NCI-H345 treated with DMSO at 0.1 percent for 48 hours (cell line): Measurements from ENCODE around the gene PLPP2.

Source experiments
- DNase-seq: peaks from one replicate; lab custom pipeline; 2025; ENCODE audit not compliant: unreplicated experiment; lab: John Stamatoyannopoulos, UW

PLPP2 gene

DNA sequence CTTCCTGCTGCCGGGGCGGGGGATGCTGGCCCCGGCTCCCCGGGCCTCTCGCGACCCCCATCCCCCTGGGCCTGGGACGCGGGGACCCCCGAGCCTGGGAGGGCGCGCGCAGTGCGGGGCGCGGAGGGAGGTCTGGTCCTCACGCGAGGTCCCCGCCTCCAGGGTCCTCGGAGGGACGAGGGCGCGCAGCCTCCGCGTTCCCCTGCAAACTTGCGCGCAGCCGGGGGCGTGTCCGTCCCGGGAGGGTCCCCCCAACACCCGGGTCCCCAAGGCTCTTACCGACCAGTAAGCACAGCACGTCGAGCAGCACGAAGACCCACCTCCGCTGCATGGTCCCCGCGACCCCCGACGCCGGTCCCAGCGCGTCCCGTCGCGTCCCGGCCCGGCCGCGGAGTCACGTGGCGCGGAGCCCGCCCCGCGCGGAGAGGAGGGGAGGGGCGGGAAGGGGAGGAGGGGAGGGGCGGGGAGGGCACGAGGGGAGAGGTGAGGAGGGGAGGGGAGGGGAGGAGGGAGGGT, at the start of gene PLPP2:
Gene PLPP2 (minus strand): TSS at position 398 of the 516 bp plus-strand sequence. CDS start 67 bp downstream, at position 331.
- no peak for DNase-seq

DNA sequence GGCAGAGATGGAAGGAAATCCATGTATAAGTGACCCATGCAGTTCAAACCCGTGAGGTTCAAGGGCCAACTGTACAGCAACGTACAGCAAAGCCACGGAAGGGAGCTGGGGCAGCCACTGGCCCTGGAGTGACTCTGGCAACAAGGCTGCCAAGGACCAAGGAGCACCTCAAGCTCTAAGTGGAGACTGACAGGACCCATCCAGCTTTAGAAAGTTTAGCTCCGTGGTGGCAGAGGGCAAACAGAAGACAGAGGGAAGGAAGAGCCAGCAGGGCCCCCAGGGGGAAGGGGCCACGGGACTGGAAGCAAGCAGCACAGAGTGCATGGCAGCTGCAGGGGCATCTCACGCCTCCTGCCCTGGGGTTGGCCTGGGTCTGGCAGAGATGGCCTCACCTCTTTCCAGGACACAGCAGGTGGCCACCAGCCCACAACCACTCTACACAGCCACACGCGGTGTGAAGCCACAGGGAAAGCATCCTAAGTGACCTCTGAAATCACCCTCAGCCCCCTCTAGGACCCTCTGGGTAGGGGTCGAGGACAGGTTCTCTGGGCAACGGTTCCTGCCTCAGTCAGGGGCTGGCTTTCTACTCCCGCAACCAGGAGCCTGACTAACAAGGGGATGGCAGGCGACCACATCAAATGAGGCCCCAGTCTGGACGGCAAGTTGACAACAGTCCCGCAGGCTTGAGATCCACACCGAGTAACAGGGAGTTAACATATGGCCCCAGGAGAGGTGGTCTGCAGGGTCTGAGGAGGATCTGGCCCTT, 49.6 kb upstream of the PLPP2 start:
- DNase-seq = no peak

GRCh38 chr19:339262-339887, 48.2 kb upstream of the PLPP2 start:
- DNase-seq = no peak

- no peak for DNase-seq
Measured at GRCh38 chr19:338421-338820, 47.2 kb upstream of the PLPP2 start.

DNA sequence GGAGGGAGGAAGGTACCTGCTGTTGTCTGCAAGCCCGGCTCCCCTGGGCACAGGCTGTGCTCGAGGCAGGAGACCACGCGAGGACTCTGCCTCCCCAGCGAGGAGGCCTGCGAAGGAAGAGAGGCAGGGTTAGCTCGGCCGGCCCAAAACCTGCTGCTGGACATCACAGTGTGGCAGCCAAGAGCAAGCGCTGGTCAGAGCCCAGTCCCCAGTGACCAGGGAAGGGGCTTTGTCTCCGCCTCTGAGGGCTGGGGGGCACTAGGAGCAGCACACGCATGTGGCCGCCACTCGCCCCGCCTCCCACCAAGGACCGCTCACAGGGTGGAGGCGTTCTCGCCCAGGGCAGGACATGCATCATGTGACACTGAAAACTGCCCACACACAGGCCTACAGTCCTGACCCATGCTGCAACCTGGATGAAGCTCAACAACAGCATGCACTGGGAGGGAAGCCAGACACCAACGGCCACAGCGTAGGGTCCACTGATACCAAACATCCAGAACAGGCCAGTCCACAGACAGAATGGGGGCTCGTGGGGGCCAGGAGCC, 44.9 kb upstream of the PLPP2 start:
- DNase-seq = no peak

DNA sequence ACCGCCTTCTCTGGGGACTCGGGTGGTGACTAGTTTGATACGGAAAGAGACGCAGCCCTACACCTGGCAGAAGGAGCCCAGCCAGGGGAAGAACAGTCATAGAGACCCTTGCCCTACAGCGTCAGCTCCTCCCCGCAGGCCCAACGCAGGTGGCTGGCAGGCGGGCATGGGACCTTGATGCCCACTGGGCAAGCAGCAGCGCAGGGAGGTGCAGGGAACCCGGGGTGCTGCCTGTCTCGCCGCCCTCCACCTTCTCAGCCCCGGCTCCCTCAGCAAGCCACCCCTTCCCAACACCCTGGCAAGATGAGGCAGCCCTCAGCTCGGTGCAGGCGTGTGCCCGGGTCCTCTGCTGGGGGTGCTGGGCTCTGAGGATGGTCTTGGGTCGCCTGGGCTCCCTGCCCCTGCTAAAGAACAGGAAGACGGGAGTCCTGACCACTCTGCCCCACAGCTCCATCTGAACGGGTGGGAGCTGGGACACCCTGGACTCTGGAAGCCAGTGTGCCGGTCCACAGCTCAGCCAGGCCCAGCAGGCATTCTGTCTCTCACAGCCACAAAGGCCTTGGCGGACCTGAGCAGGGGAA, 44.4 kb upstream of the PLPP2 start:
- no peak for DNase-seq

DNA sequence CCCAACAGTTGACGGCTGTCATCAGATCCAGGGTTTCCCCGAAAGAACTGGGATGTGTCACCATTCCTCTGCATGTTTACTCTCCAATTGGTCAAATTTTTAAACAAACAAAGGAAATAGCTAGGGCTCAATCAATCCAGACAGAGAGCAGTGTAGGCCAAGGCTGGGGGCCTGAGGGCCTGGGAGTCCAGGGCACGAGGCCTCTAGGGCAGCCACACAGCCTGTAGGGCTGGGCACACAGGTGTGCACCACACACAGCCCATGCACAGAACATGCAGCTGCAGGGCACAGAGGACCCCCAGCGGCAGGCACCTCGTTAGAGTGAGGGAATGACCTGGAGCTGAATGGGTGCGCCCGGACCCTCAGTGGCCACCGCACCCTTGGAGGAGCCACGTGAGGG, 43.9 kb upstream of the PLPP2 start:
- no peak for DNase-seq

DNA sequence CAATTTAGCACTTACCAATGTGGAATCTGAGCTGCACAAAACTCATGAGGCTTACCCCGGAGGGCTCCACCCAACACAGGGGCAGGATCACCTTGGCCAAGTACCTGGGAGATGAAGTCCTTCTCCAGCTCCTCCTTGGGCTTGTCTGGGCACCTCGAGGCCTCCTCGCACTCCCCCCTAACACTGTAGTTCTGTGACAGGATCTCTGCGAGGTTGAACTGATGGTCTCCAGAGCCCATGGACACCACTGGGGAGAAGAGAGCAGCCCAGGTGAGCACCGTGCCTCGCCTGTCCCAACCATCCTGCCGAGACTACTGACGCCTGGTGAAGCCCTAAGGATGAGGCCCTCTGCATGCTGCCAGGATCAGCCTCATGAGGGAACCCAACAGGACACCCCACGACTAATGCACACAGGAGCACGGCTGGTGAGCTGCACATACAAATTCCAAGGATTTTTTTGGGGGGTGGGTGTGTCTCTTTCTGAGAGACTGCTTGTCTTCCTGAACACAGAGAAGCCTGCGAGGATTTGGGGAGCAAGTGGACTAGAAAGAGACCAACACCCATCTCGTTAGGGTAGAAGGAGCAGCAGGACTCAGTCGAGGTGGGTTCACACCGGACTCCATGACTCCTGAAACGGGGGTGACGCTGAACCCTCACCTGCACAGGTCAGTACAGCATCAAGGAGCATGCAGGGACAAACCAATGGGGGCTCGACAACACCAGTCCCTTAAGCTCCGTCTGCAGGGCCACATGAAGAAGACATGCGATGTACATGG, 43.3 kb upstream of the PLPP2 start:
- DNase-seq = no peak

- DNase-seq = no peak
Measured at GRCh38 chr19:330503-330902, 39.3 kb upstream of the PLPP2 start.

DNA sequence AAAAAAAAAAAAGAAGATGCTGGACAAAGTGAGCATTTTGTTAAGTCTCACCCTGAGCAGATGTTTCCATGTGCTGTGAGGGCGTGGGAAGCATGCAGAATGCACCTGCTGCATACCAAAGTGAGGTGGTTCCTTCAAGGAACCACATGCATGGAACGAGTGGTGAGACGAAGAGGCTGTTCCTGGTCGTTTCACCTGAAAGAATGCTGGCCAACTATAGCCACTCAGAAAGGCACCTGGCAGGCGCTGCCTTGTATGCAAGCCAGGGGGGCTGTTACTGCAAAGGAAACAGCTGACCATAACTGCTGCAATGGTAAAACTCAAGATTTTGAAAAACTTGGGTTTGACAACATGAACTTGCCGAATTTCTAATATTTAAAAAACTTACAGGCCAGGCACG, 38.7 kb upstream of the PLPP2 start:
- DNase-seq = no peak

GRCh38 chr19:328025-328505, 36.9 kb upstream of the PLPP2 start:
- DNase-seq = no peak

DNA sequence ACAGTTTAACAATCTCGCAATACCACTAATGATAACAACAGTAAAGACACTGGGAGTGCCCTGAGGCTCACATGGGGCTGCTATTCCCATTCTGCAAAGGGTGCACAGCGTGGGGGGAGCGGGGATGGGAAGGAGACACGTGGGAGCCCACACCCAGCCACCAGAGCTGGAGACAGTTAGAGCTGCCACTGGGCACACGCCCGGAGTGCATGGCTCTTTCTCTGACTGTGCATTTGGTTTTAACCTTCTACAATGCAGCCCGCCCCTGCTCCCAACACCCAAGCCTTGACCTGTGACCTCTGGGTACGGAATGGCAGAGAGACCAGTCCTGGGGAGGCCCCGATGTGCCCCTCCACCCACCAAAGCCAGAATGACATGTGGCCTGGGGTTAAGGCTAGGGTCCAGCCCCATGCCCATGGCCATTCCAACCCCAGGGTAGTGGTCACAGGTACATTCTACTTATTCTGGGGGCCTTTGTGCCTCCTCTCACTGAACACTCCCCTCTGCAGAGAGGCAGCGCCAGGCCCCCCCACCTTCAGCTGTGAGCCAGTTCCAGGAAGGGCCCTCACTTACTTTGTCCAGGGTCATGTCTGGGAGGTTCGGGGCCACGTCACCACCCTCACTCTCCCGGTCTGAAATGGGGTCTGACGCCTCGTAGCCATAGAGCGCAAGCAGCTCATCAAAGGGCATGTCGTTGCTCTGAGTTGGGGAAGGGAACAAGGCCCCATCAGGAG, 36.3 kb upstream of the PLPP2 start:
- no peak for DNase-seq

DNA sequence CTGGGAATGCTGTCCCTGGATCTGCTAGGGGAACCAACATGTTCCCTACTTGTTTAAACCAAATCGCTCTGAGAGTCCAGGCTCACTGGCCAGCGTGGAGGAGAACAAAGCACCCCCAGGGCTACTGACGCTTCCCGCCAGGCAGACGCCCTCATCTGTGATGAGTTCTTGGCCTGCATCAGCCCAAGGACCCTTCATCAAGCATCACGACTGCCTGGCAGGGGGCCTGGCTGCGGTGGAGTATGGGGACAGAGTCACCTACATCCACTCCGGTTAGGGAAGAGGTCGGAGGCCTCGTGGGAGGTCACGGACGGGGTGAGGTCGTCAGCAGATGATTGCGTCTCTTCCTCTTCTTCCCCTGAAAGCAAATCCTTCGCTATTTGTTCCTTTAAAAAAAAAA, 35.7 kb upstream of the PLPP2 start:
- no peak for DNase-seq

DNA sequence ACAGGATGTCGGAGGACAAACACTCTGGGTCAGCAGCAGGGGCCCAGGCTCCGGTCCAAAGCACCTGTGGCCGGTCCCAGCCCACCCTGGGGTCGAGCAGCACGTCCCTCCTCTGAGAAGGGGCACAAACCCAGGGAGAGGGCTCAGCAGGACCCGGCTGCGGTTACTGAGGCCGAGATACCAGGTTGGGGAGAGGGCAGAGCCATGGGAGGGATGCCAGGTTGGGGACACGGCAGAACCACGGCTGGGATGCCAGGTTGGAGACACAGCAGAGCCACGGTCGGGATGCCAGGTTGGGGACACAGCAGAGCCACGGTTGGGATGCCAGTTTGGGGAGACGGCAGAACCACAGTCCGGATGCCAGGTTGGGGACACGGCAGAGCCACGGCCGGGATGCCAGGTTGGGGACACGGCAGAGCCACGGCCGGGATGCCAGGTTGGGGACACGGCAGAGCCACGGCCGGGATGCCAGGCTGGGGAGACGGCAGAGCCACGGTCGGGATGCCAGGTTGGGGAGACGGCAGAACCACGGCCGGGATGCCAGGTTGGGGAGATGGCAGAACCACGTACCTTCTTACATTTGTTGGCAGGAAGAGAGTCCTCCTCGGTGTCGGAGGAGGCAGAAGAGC, 34.8 kb upstream of the PLPP2 start:
- no peak for DNase-seq

GRCh38 chr19:325173-325936, 34.2 kb upstream of the PLPP2 start:
- no peak for DNase-seq

GRCh38 chr19:324716-325115, 33.5 kb upstream of the PLPP2 start:
- DNase-seq = no peak

DNA sequence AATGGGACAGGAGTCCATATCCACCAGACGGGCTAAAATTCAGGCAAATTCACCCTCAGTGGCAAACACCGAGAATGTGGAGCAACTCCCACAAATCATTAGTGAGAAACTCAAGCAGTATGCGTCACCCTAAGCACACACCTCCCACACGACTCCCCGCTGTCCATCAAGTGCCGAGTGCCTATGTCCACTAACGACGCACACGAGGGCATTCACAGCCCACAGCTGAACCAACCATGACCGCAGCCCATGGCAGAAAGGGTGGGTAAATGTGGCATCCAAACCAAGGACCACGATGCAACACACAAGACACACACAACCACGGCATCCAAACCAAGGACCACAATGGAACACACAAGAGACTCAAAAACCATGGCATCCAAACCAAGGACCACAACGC, 31.4 kb upstream of the PLPP2 start:
- DNase-seq = no peak

DNA sequence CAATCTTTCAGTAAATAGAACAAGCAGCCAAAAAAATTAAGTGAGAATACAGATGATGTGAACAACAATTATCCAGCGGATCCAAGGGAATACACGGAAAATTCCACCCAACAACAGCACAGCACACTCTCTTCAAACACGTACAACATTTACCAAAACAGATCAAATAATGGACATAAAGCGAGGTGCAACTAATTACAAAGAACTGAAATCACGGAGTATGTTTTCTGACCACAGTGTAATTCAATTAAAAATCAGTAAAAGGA, 27.2 kb upstream of the PLPP2 start:
- DNase-seq = no peak

DNA sequence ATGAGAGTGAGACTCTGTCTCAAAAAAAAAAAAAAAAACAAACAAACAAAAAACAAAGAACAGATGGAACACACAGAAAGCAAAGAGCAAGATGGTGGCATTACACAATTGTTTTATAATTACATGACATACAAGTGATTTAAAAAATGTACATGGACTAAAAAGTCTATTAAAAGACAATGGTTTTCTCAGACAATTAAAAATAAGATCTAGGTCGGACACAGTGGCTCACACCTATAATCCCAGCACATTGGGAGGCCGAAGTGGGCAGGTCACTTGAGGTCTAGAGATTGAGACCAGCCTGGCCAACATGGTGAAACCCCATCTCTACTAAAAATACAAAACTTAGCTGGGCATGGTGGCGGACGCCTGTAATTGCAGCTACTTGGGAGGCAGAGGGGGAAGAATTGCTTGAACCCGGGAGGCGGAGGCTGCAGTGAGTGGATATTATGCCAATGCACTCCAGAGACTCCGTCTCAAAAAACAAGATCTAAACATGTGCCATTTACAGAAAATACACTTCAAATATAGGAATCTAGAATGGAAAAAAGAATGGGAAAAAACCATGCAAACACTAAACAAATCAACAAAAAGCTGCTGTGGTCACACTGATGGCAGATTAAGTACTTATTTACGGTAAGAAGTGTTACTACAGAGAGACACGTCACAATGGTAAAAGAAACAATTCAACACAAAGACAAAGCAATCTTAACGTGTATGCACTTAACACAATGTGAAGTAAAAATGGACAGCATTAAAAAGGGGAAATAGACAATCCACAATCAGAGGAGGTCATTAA, 26.7 kb upstream of the PLPP2 start:
- DNase-seq = no peak
